ENCODE results near the gene SSTR3.

The SSTR3 gene

GRCh38 chr22:37163096-37163489, 49.2 kb downstream of the SSTR3 start:
- H3K4me3 ChIP-seq (replicated peaks; ENCODE audit: low read depth, low read length): no peak overlapping the region
- DNase-seq (ENCODE audit: extremely low read depth, low read depth): no peak
- TF ChIP-seq, protein P1, sequence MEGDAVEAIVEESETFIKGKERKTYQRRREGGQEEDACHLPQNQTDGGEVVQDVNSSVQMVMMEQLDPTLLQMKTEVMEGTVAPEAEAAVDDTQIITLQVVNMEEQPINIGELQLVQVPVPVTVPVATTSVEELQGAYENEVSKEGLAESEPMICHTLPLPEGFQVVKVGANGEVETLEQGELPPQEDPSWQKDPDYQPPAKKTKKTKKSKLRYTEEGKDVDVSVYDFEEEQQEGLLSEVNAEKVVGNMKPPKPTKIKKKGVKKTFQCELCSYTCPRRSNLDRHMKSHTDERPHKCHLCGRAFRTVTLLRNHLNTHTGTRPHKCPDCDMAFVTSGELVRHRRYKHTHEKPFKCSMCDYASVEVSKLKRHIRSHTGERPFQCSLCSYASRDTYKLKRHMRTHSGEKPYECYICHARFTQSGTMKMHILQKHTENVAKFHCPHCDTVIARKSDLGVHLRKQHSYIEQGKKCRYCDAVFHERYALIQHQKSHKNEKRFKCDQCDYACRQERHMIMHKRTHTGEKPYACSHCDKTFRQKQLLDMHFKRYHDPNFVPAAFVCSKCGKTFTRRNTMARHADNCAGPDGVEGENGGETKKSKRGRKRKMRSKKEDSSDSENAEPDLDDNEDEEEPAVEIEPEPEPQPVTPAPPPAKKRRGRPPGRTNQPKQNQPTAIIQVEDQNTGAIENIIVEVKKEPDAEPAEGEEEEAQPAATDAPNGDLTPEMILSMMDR (IDR thresholded peaks at IDR 0.05; ENCODE audit: low read depth, low read length, missing control alignments): no peak

GRCh38 chr22:37162221-37163095, 49.8 kb downstream of the SSTR3 start:
- no peak for DNase-seq (ENCODE audit: extremely low read depth, low read depth)
- no peak overlapping the region for H3K4me3 ChIP-seq (replicated peaks; ENCODE audit: low read depth, low read length)
- TF ChIP-seq, protein P1 (IDR thresholded peaks at IDR 0.05; ENCODE audit: low read depth, low read length, missing control alignments): no peak

GRCh38 chr22:37161443-37161842, 50.8 kb downstream of the SSTR3 start:
- TF ChIP-seq, protein P1 (IDR thresholded peaks at IDR 0.05; ENCODE audit: low read depth, low read length, missing control alignments): no peak
- no peak overlapping the region for H3K4me3 ChIP-seq (replicated peaks; ENCODE audit: low read depth, low read length)
- no peak for DNase-seq (ENCODE audit: extremely low read depth, low read depth)

DNA sequence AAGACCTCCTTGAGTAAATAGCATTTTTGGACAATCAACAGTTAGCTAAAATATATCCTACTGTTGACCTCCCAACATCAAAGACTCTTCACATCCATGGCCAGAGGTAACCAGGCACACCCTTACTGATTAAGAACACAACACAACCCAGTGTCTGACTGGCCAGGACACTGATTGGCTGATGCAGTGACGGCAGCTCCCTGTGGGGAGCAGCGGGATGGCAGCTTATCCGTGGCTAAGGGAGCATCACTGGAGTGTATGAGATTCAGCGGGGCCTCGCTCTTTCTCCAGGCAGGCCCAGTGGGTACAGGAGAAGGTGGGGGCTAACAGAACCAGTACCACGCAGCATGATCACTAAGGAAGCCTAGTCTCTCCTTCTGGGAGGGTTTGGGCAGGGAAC, 52.2 kb downstream of the SSTR3 start:
- no peak overlapping the region for H3K4me3 ChIP-seq (replicated peaks; ENCODE audit: low read depth, low read length)
- TF ChIP-seq, protein P1 (IDR thresholded peaks at IDR 0.05; ENCODE audit: low read depth, low read length, missing control alignments): no peak
- no peak for DNase-seq (ENCODE audit: extremely low read depth, low read depth)

GRCh38 chr22:37158963-37159290, 53.4 kb downstream of the SSTR3 start:
- TF ChIP-seq, protein P1 (IDR thresholded peaks at IDR 0.05; ENCODE audit: low read depth, low read length, missing control alignments): no peak
- DNase-seq (ENCODE audit: extremely low read depth, low read depth): no peak
- no peak overlapping the region for H3K4me3 ChIP-seq (replicated peaks; ENCODE audit: low read depth, low read length)

- no peak overlapping the region for H3K4me3 ChIP-seq (replicated peaks; ENCODE audit: low read depth, low read length)
- TF ChIP-seq, protein P1 (IDR thresholded peaks at IDR 0.05; ENCODE audit: low read depth, low read length, missing control alignments): no peak
- no peak for DNase-seq (ENCODE audit: extremely low read depth, low read depth)
Observed at GRCh38 chr22:37157516-37158285, 54.6 kb downstream of the SSTR3 start.

All from HFF-Myc (cell line).